NCI-H2081 treated with DMSO at 0.1 percent for 48 hours (cell line): ENCODE results near the gene NSMCE4A.
"Not testable (repeated sequence)": the region's sequence is repeated elsewhere in the genome, so short reads cannot be mapped to it uniquely, and the experiment has no call there.

Experiments used
- DNase-seq: peaks from one replicate; lab custom pipeline; 2025; lab: John Stamatoyannopoulos, UW

Gene NSMCE4A

DNA sequence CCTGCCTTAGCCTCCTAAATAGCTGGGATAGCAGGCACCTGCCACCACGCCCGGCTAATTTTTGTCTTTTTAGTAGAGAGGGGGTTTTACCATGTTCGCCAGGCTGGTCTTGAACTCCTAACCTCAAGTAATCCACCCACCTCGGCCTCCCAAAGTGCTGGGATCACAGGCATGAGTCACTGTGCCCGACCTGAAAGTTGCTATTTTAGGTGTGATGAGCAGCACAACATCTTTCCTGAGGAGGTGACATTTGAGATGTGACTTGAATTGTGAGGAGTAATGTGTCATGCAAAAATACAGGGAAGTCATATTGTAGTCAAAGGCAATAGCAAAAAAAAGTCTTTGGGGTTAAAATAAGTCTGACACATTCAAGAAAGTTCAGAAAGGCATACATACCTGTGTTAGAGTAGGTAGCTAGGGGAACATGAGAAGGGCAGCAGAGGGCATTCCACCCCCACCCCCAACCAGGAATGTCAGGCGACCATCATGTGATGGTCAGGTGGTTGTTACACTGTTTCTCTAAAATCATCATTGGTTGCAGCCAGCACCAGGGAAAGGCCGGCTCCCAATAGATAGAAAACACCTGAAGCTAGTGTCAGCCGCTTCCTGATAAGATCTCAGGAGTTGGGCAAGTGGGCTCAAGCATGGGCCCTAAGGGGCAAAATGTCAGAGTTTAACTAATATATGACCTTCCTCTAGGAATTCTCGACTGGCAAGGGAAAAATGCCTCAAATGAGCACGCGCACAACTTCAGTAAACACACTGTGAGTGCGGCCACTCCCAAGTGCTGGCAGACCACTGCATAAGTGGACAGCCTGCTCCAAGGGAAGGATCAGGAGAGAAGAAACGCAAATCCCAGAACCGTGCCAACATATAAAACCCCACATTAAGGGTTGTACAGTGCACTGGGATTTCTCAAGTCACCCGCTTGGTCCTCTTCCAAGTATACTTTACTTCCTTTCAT lies 13.6 kb upstream of the NSMCE4A start, which contains the start of gene TACC2:
TACC2 (plus strand) TSS at position 803 of the 964 bp plus-strand sequence. CDS start 32,819 bp downstream, outside the sequence.
- DNase-seq: no peak

DNA sequence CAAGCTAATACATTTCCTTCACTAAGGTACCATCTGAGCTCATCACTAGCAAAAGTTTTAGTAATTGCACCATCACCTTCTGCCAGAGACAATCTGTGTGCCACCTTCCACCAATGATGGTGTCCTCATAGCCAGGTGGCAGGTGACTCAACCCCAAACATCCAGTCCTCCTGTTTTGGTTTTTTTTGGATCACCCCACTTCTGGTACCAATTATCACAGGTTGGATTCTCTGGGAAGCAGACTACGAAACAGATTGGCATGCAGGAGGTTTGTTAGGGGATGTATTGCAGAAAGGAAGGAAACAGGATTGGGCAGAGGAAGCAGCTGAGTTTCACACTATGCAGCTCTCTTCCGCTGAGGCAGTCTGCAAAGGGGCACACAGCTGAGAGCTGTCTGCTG lies 9.4 kb upstream of the NSMCE4A start:
- no peak for DNase-seq

DNA sequence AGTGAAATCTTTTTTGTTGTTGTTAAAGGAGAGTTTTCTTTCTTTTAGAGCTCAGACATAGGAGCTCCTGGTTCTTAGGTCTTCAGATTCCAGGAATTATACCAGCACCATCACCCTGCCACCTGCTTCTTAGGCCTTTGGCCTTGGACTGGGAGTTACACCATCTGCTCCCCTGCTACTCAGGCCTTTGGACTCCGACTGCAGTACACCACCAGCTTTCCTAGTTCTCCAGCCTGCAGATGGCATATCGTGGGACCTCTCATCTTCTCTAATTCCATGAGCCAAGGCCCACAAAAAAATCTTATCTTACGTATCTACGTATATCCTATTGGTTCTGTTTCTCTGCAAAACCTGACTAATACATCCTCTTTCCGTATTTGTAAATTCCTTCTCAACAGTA lies 8.8 kb upstream of the NSMCE4A start:
- DNase-seq: no peak

DNA sequence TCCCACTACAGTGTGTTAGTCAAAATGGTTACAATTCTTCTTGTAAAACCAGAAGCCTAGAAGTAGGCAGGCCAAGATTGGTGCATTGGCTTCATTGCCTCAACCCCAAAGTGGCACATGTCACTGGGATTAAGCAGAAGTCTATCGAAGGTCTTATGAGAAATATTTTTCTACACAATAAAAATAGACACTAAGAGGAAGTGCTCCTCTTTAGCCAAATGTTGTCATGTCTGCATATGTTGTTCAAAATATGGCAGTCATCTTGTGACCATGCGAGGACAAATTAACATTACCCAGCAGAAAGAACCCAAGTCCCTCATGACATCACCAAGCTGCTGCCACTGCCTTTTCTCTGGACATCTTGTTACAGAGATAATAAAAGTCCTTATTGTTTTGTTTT lies 6.3 kb upstream of the NSMCE4A start:
- no peak for DNase-seq

DNA sequence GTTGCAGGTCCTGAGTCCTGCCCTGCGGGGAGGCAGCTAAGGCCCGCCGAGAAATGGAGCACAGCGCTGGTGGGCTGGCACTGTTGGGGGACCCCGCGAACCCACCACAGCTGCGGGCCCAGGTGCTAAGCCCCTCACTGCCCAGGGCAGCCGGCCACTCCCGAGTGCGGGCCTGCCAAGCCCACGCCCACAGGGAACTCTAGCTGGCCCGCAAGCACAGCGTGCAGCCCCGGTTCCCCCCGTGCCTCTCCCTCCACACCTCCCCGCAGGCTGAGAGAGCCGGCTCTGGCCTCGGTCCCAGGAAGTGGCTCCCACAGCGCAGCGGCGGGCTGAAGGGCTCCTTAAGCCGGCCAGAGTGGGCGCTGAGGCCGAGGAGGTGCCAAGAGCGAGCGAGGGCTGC lies 3.5 kb upstream of the NSMCE4A start:
- DNase-seq: no peak

DNA sequence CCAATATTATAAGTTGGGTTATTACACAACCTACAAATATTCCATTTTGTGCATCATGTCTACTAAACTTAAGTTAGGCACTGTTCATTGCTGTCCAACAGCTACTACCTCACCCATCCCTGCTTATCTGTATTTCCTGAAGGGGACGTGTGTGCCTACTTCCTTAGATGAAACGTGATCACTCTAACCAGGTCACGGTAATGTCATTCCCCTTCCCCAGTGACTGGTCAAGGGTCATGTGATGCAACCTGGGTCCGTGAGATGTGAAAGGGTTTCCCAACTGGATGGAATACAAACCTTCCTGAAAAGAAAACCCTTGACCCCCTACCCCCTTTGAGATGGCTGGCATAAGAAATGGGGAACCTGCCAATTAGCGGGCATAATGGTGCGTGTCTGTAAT lies 1.6 kb upstream of the NSMCE4A start:
- no peak for DNase-seq

DNA sequence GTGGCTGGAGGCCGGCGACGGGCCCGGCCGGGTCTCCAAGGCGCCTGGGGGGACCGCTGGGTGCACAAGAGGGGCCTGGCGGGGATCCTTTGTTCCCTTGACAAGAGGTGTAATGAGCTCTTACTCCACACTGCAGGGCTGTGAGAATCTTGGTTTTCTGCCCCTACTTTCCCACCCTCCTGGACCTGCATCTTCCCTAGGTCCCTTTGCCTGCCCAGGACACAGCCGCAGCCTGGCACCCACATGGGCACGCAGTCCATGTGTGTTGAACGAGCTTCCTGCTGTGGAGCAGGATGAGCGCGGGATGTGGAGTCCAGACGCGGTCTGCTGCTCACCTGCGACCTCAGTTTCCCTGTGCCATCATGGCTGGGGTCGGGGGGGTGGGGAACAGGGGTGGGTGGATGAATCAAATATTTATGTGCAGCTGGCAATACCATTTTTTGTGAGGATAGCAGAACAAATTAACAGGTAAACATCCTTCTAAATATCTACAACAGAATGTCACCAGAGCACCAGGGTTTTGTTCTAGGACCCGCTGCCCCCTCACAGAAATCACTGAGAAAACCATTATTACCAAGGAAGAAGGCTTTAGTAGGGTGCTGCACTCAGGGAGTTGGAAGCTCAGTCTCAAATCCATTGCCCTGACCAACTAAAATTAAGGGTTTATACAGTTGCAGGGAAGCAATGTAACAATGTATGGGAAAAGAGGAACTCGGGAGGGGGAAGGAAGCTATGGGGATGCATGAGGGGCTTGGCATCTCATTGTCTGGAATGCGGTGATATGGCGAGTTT lies 474 bp upstream of the NSMCE4A start:
- DNase-seq: no peak

DNA sequence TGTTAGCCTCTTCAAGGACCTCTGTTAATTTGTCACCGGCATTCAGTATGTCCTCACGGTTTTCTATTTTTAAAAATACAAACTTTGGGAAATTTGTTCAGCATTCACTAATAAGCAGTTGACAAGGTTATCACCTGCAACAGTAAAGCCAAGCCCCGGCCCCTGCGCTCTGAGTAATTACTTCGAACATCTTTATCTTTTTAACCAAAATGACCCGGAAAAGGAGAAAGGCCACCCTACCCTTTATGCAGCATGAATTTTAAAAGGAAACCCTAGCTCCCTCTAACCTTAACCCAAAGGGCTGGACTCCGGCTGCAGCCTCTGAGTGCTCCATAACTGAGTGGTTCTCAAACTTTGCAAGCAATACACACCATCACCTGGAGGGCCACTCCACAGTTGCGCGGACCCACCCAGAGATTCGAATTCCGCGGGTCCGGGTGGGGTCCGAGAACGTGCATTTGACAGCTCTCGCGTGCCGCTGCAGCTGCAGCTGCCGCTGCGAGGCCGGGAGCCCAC lies 940 bp downstream of the NSMCE4A start:
- DNase-seq: no peak

DNA sequence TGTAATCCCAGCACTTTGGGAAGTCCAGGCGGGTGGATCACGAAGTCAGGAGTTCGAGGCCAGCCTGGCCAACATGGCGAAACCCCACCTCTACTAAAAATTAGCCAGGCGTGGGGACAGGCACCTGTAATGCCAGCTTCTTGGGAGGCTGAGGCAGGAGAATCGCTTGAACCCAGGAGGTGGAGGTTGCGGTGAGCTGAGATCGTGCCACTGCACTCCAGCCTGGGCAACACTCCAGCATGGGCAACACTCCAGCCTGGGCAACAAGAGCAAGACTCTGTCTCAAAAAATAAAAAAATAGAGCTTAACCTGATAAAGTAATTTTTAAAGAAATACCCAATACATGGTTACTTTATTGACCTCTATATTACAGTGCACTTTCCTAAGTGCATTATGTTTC lies 5.9 kb downstream of the NSMCE4A start:
- not testable (repeated sequence) for DNase-seq

DNA sequence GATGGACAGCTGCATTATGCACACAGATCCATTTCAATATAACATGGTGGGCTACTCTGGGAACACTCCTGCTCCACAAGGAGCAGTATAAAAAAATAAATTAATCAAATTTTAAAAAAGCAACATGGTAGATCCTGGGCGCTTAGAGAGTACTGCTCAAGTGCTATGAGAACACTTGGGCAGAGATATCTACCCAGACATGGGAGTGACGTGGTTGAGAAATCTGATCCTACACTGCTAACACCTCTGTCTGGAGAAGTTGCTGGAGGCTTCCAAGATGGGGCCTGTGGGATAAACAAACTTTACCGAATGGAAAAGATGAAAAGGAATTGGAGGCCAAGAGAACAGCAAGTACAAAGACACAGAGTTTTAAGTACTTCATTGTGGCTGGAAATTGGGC lies 9.0 kb downstream of the NSMCE4A start:
- no peak for DNase-seq

DNA sequence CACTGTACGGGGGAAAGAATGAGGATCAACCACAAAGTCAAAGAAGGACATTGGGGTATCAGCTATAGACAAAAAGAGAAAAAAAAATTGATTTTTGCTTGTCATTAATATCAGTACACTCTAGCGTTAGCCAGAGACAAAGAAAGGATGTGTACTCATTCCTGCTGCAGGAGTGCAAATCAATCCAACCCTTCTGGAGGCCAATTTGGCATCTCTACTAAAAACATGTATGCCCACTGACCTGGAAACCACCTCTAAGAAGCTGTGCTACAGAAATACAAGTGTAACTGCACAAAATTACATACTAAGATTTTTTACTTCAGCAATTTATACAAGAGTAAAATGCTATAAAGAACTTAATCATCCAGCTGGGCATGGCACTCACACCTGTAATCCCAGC lies 13.6 kb downstream of the NSMCE4A start:
- no peak for DNase-seq

DNA sequence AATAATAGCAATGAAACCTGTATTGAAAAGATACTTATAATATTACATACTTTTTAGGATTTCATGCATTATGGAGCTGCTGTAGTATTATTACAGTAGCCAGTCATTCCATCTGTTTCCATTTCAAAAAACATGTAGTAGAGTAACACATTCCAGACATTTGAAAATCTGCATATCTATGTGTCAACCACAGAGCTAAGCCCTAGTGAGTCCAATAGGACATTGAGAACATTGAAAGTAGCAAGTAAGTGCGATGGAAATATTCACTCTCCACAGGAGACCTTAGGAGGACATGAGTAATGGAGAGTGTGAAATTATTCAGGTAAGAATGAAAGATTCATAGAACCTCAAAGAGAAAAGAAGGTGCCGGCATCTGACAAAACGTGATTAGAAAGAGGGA lies 15.3 kb downstream of the NSMCE4A start:
- DNase-seq: no peak

DNA sequence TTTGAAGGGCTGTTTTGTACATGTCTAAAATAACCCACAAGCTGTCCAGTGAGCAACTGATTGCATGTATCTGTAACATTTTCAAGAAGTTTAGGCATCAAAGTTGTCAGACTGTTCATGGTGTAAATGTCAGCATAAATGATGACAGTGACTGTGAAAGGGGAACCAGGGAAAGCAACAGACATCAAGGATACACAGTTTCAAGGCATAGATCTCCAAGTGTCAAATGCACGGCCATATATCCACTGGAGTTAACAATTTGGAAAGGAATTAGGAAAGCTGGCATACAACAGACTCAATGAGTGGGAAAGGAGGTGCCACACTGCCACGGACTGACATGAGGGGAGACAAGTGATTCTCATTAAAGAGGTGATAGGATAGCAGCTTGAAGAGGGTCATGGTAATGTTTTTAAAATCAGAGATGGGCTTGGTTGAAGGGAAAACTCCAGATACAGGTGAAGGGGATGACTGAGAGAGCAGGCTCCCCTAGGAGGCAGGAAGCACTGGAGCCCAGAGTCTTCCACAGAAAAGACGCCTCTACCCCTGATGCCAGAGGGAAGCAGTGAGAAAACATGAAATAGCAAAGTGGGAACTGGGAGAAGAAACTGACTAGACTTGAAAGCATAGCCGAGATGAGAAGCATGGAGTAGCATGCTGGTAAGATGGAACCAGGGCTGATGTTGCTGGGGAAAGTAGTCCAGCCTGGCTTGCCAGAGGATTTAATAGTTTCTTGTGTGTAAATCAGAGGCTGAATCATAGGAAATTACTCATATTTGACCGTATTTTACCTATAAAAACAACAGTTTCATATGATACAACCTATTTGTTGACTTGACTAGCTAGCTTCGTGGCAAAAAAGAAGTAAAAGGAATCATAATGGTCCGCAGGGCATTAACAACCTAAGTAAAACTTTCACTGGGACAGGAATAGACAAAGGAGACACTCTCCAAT lies 18.6 kb downstream of the NSMCE4A start:
- DNase-seq: no peak

DNA sequence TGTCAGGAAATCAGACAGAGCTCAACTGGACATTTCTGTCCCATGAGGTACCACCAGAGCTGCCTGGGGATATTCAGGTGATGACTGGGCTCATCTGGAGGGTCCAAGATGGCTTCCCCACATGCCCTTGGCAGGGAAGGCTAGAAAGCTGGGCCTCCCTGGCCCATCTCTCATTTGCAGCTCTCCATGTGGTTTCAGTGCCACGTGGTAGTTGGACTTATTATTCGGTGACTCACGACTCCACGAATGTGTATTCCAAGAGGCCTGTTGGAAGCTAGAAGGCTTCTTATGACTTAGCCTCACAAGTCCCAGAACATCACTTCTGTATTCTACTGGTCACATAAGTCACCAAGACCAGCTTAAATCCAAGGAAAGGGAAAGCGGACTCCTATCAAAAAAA lies 22.8 kb downstream of the NSMCE4A start:
- no peak for DNase-seq

DNA sequence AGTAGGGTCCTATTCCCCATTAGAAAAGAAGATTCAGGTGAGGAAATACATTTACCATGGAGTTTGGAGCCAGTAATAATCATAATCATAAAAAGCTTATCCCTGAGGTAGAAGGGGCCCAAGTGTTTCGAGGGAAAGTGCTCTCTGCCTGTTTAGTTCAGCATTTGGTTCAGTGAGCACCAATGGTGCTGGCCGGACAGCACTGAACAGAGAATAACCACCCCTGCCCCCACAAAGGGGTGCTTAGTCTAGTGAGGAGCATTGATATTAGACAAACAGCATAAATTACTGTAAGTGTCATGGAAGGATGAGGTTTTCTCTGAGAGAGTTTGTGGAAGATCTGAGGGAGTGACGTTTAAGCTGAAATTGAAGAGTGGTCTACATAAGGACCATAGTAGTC lies 25.6 kb downstream of the NSMCE4A start:
- DNase-seq: no peak

DNA sequence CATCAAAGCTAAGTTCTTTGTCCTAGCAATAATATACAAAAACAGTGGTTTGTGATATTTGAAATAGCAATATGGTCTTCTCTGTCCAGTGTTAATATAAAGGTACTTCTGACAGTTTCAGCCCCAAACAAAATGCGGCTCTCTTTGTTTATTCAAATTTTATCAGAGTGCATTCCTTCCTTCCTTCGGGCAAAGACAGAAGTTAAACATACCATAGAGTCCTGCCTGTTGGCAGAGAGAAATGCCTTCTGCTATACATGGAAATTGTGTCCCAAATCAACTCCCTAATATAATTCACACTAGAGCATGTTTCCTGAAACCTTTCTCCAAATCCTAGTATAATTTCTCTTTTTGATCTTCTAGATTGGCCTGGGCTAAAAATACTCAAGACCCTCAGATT lies 26.0 kb downstream of the NSMCE4A start:
- DNase-seq: no peak

DNA sequence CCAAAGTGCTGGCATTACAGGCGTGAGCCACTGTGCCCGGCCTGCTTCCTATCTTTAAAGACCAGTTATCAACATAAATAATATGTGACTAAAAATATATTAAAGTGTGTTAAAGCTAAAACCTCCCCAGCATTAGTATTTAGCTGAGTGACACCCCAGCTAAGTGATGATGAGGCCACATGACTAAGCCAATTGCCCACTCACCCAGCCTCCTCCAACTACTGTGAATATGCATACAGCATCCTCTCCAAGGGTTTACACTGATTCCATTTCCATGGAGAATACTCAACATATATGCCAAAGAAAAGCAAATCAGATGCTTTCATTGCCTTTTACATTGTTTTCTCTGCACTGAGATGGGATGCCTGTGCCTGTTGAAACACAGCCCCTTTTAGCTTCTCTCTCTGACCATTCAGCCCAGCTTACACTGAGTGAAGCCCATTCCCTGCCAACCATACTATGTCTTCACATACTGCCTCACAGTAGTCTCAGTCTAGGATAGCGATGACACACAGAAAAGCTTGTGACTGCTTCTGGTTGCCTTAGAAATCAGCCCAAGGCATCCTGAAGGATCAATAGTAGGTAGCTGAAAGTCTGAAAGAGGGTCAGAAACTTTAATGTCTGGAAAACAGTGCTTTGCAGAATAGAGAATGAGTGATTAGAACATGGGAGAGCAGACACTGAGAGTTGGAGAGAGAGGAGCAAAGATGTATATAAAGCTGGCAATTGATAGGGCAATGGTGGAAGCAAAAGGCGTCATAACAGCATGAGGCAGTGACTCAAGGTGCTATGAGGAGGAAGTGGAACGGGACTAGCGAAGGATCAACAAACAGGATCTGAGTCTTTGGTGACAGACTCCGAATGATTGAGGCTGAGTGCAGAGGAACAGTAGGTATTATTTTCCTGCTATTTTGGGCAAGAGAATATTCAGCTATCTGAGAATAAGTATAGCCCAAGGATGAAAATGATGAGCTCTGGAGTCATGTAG lies 27.4 kb downstream of the NSMCE4A start:
- no peak for DNase-seq

DNA sequence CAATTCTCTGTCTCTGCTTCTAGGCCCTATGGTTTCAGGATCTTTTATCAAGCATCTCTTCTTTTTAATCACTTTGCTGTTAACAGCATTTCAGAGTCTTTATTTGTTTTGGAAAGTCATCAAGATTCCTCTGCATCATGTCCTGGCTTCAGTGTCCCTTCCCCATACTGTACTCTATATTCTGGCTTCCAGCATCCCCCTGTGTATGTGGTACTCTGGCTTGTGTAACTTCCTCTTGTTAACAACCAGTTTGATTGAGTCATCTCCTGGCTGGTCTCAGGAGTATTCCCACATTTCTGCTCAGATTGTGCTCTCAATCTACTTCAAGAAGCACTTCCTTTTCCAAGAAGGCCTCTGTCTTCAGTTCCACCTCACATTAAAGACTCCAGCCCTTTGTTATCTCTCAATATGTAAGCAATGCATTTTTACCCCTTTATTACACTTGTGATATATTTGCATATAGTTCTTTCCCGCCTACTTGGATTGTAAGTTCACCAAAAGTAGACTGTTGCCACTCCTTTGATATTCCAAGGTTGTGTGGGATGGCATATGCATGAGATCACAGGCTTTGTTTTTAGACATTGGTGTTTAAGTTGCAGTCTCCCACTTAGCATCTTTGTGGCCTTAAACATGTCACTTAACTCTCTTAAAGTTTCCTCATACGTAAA lies 32.1 kb downstream of the NSMCE4A start:
- DNase-seq: no peak

DNA sequence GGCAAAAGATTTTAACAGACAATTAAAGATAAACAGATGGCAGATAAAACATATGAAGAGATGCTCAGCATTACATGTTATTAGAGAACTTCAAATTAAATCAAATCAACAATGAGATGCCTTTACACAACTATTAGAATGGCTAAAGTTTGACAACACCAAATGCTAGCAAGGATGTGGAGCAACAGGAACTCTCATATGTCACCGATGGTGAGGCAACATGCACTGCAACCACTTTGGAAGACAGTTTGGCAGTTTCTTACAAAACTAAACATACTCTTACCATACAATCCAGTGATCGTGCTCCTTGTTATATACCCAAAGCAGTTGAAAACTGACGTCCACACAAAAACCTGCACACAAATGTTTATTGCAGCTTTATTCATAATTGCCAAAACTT lies 33.5 kb downstream of the NSMCE4A start:
- DNase-seq: no peak

DNA sequence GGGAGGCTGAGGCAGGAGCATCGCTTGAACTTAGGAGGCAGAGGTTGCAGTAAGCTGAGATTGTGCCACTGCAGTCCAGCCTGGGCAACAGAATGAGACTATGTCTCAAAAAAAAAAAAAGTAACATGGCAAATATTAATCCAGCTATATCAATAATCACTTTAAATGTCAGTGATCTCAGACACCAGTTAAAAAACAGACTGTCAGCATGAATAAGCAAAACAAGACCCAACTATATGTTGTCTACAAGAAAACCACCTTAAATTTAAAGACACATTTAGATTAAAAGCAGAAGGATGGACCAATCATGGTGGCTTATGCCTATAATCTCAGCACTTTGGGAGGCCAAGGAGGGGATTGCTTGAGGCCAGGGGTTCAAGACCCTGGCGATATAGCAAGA lies 38.7 kb downstream of the NSMCE4A start:
- DNase-seq: no peak
